Transverse colon (tissue), 4 donors: ENCODE measurements around the gene FOXP1. TPM values are rescaled to one million over a fixed set of nuclear protein-coding genes. Genes with fewer than 3 reads are reported as not detected.

Experiments
- DNase-seq: peaks from one replicate; pipeline ENCODE4 v3.0.0-alpha.2; 2019
- H3K27ac ChIP-seq, 4 donors: fragments of 200-600 bp; sonication (generic); 2 replicates each; pipeline ENCODE4 v1.5.1; 2016 to 2018; ENCODE audit warnings: inconsistent platforms in 4 of 4
- H3K27me3 ChIP-seq: fragments of 200-600 bp; sonication (generic); 2 replicates; pipeline ENCODE4 v1.5.1; 2017; ENCODE audit warnings: inconsistent platforms
- H3K36me3 ChIP-seq, 4 donors: fragments of 200-600 bp; sonication (generic); 2 replicates each; pipeline ENCODE4 v1.5.1; 2017 to 2019; ENCODE audit warnings: inconsistent platforms in 4 of 4
- H3K4me1 ChIP-seq, 4 donors: fragments of 200-600 bp; sonication (generic); 2 replicates each; pipeline ENCODE4 v1.5.1; 2017 to 2020; ENCODE audit warnings: inconsistent platforms in 4 of 4
- H3K4me3 ChIP-seq, 4 donors: fragments of 200-600 bp; sonication (generic); 1 replicate in 1 of 4; 2 replicates in 3 of 4; pipeline versions ENCODE4 v1.5.1 to v1.6.1; 2017 to 2019; ENCODE audit warnings: inconsistent platforms in 4 of 4
- H3K9me3 ChIP-seq, 2 donors: fragments of 200-600 bp; sonication (generic); 2 replicates each; pipeline ENCODE4 v1.5.1; 2017 to 2019; ENCODE audit warnings: inconsistent platforms in 2 of 2
- EP300 ChIP-seq: sonication (generic); formaldehyde crosslinking; IDR thresholded peaks from one replicate; pipeline ENCODE4 v1.6.1; 2017; ENCODE audit warnings: antibody characterized with exemption, low read depth
- POLR2A ChIP-seq: fragments of 450-650 bp; IDR thresholded peaks from one replicate; pipeline ENCODE4 v1.6.1; 2016; ENCODE audit warnings: antibody characterized with exemption, mild to moderate bottlenecking, moderate library complexity
- POLR2AphosphoS5 ChIP-seq, 3 donors: sonication (generic); formaldehyde crosslinking; IDR thresholded peaks; one replicate each; pipeline ENCODE4 v1.6.1; 2016; ENCODE audit warnings: antibody characterized with exemption in 3 of 3
- WGBS, 2 donors: methylation state at CpG; one replicate each; pipeline ENCODE4 v1.1.5; 2018; ENCODE audit warnings: low coverage in 1 of 2; 5-methylcytosine and 5-hydroxymethylcytosine counted together
- in situ Hi-C, 4 donors: fragments of 200-750 bp; cut with MboI; loops; one replicate each; pipeline versions ENCODE4 v1.15.0 to v1.15.1; 2017; ENCODE audit warnings: low sequenced_read_pairs in 3 of 4, low pct_ligation_motif_present in 1 of 4, low pct_unique_long_range_greater_than_20kb in 1 of 4
- intact Hi-C: fragments of 100-400 bp; cut with DNase I; formaldehyde crosslinking; loops from one replicate; pipeline ENCODE4 v1.15.1; 2023; ENCODE audit warnings: low total_unique reads
- total RNA-seq, 4 donors: library from RNA; depleted of rRNA; stranded (reverse); fragments of >200 nt; gene quantifications; one replicate each; pipeline ENCODE4 v1.1.0, GENCODE V29; 2016
- TF ChIP-seq, protein P1 (sequence below), 5 experiments: fragments of 200-600 bp in 3 of 5; fragments of 450-650 bp in 2 of 5; sonication (generic) in 3 of 5; IDR thresholded peaks; 1 replicate in 2 of 5; 2 replicates in 3 of 5; pipeline ENCODE4 v1.5.1; 2016 to 2017; ENCODE audit warnings: antibody characterized with exemption in 5 of 5, inconsistent platforms in 3 of 5, mild to moderate bottlenecking in 2 of 5, moderate library complexity in 1 of 5

The FOXP1 gene
- total RNA-seq, 4 donors from 2014 or later: 102 to 260 (median 150) TPM

DNA sequence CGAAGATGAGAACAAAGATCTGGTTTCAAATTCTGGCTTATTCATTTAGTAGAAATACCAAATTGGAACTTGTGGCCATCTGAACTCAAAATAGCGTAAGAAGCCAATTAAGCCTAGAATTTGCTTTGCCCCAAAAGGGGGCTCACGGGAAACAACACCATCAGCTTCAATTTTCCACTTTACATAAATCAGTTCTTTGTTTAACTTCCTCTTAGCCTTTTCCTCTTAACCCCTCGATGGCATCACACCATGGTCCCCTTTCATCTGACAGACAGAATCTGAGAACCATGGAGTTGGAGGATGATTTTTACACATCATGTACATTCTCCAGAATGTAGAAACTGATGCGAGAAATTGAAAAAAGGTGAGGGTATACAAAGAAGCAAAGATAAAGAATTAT, 207.0 kb downstream of the FOXP1 start:
- in situ Hi-C loops (no loop called here), intact Hi-C loops (no loop called here)
- Histone ChIP-seq H3K9me3 (no peaks in the 10 kb centered on the region), H3K27ac (no peak overlapping the region), H3K4me3 (no peak overlapping the region), H3K36me3 (no peaks in the 10 kb centered on the region), H3K27me3 (no peaks in the 10 kb centered on the region), H3K4me1 (peaks cover 0 to 10% (median 7%) of the 10 kb centered on the region in 4 donors)
- WGBS, 2 donors: 76 to 86% methylated on average over 5 of the region's 5 CpGs
- DNase-seq: no peak
- TF ChIP-seq EP300: no peak
- TF ChIP-seq, protein P1, sequence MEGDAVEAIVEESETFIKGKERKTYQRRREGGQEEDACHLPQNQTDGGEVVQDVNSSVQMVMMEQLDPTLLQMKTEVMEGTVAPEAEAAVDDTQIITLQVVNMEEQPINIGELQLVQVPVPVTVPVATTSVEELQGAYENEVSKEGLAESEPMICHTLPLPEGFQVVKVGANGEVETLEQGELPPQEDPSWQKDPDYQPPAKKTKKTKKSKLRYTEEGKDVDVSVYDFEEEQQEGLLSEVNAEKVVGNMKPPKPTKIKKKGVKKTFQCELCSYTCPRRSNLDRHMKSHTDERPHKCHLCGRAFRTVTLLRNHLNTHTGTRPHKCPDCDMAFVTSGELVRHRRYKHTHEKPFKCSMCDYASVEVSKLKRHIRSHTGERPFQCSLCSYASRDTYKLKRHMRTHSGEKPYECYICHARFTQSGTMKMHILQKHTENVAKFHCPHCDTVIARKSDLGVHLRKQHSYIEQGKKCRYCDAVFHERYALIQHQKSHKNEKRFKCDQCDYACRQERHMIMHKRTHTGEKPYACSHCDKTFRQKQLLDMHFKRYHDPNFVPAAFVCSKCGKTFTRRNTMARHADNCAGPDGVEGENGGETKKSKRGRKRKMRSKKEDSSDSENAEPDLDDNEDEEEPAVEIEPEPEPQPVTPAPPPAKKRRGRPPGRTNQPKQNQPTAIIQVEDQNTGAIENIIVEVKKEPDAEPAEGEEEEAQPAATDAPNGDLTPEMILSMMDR (IDR thresholded peaks at IDR 0.05): no peak
- no peak for TF ChIP-seq POLR2A
- TF ChIP-seq POLR2AphosphoS5 (IDR thresholded peaks at IDR 0.05): no peak

DNA sequence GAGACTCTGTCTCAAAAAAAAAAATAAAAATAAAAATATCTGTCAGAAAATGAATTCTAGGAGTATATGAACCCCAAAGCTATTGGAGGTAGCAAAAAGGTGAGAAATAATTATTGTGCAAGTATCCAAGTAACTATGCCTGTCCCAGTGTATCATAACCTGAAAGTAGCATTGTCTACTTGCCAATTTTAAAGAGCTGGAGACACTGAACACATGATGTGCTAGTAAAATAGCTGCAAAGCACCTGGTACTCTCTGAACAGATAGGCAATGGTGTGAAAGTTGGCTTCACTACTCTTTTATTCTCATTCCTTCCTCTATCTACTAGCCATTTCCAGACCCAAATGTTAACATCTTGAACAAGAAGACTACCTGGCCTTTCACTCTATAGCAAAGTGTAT, 208.9 kb downstream of the FOXP1 start:
- Histone ChIP-seq H3K27ac (no peak overlapping the region), H3K27me3 (no peaks in the 10 kb centered on the region), H3K9me3 (no peaks in the 10 kb centered on the region), H3K36me3 (no peaks in the 10 kb centered on the region), H3K4me3 (no peak overlapping the region), H3K4me1 (peaks cover 0 to 21% (median 4%) of the 10 kb centered on the region in 4 donors)
- in situ Hi-C loops (no loop called here), intact Hi-C loops (no loop called here)
- TF ChIP-seq EP300 (no peak), POLR2AphosphoS5 (IDR thresholded peaks at IDR 0.05) (no peak), POLR2A (no peak)
- TF ChIP-seq, protein P1 (IDR thresholded peaks at IDR 0.05): no peak
- no peak for DNase-seq

DNA sequence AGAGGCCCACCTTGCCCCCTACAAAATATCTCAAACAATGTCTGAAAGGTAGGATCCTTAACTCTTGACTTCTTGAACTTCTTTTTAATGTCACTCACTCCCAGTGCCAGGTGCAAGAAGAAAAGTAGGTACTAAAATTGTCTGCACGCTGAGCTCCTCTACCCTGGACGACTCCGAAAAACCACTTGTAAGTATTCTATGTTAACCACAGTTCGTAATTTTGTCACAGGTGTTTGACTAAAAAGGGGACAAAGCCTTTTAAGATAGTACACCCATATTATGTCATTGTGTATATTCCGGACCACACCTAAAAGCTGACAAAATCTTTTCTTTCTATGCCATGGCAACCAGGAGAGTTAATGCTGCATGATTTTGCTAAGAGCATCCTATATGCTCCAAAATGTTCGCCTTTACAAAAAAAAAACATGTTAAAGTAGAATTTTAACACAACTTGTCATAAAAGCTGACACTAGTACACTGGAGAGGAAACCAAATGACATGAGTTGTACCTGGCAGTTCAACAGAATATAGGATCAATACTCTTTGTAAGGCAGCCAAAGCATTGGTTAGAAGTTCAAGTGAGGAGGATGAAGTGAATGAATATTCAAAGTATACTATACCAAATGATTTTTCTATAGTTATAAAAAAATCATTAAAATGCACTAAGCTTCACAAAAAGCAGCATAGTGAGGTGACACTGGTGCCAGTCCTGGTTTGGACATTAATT, 210.5 kb downstream of the FOXP1 start:
- no peaks in the 10 kb centered on the region for H3K36me3 ChIP-seq
- no peak for DNase-seq
- no peak overlapping the region for H3K27ac ChIP-seq
- WGBS, 2 donors: 87 to 96% methylated on average over 5 to 6 of the region's 6 CpGs
- H3K27me3 ChIP-seq: no peaks in the 10 kb centered on the region
- in situ Hi-C loops (no loop called here), intact Hi-C loops (no loop called here)
- H3K4me3 ChIP-seq: no peak overlapping the region
- TF ChIP-seq EP300 (no peak), POLR2AphosphoS5 (IDR thresholded peaks at IDR 0.05) (no peak), POLR2A (no peak)
- TF ChIP-seq, protein P1 (IDR thresholded peaks at IDR 0.05): no peak
- H3K9me3 ChIP-seq: no peaks in the 10 kb centered on the region
- H3K4me1 ChIP-seq: peaks cover 0 to 22% (median 4%) of the 10 kb centered on the region in 4 donors

DNA sequence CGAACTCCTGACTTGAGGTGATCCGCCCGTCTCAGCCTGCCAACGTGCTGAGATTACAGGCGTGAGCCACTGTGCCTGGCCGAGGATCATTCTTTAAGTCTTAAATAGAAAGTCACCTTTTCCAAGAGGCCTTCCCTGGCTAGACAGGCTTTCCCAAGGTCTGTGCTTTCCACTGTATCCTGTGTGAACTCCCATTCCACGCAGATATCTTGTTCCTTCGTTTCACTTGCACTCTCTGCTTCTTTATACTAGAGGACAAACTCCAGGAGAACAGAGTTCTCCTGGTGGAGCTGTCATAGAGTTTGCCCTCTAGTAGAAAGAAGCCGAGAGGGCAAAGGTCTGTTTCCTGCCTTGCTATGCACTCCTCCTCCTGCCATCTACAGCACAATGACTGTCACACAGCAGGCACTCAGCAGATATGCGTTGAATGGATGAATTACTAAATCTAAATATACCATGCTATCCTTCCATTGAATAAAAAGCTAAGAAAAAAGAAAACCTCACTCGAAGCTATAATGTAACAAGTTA, 211.2 kb downstream of the FOXP1 start:
- intact Hi-C loops (no loop called here), in situ Hi-C loops (no loop called here)
- TF ChIP-seq POLR2A: no peak
- TF ChIP-seq POLR2AphosphoS5 (IDR thresholded peaks at IDR 0.05): no peak
- TF ChIP-seq, protein P1 (IDR thresholded peaks at IDR 0.05): no peak
- no peak for TF ChIP-seq EP300
- H3K9me3 ChIP-seq: no peaks in the 10 kb centered on the region
- DNase-seq: peak; percentile 34
- peaks cover 0 to 22% (median 4%) of the 10 kb centered on the region in 4 donors for H3K4me1 ChIP-seq
- WGBS, 2 donors: 85 to 87% methylated on average over 3 to 11 of the region's 11 CpGs
- H3K27ac ChIP-seq: no peak overlapping the region
- H3K36me3 ChIP-seq: no peaks in the 10 kb centered on the region
- no peak overlapping the region for H3K4me3 ChIP-seq
- no peaks in the 10 kb centered on the region for H3K27me3 ChIP-seq
